ENCODE measurements around the gene STC2. TPM values are rescaled to one million over a fixed set of nuclear protein-coding genes. Genes with fewer than 3 reads are reported as not detected.

STC2 gene
- total and polyA plus RNA-seq, 2 of the 8 experiments (the other 6 are each of a cell fraction or from before 2014, with no cell fraction given) = 26.4 to 53.1 TPM

DNA sequence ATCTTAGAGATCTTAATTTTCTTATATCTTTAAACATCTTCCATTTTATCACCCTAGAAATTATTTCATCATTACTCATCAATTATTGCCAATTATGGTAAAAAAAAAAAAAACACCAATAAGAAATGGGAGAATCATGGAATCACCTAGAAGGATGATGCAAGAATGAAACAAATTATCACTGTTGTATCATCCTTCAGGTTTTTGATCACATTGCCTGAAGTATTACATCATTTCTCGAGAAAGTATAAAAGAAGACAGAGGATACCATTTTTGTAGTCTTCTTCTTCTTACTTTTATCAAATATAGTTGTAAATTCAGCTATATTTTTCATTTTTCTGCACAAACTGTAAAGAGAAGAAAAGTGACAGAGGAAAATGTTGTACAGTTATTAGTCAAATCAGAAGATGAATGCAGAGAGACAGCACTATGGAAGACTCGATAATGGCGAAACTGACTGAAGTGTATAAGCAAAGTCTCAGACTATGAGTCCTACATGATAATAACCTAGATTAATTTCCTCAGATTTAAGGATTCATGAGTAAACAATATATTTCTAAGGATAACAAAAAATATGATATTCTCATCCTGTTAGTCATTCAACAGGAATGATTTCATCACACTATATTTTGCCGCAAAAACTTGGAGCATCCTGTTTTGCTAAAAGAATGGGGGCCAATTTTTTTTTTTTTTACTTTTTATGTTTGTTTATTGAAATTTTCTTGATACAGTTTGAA, 5.9 kb upstream of the STC2 start:
- Histone ChIP-seq H3K27me3 (replicated peaks in 1 of 4; ENCODE audit: control insufficient read depth in 3 of 4, extremely low read depth in 1 of 4, insufficient read depth in 3 of 4, low read length in 3 of 4) (peaks cover 0 to 9% (median 7%) of the 10 kb centered on the region in 4 experiments; a peak in 5 of 7 replicates), H2BK5ac (ENCODE audit: low read depth, low read length) (no peak overlapping the region), H3K4me2 (ENCODE audit: insufficient read depth in 1 of 2, low read depth in 2 of 2, low read length in 2 of 2) (no peak overlapping the region), H3K27ac (ENCODE audit: low read depth, low read length) (no peak overlapping the region), H3K79me1 (ENCODE audit: low read depth, low read length) (no peaks in the 10 kb centered on the region), H3K14ac (ENCODE audit: insufficient read length) (no peak overlapping the region), H2AK5ac (ENCODE audit: low read depth, low read length) (no peak overlapping the region), H3K36me3 (ENCODE audit: control insufficient read depth in 2 of 4, insufficient read depth in 4 of 4, low read length in 3 of 4) (no peaks in the 10 kb centered on the region), H2BK20ac (ENCODE audit: low read length) (no peak overlapping the region), H3K4me1 (replicated peaks in 1 of 4; ENCODE audit: control insufficient read depth in 3 of 4, insufficient read depth in 4 of 4, low read length in 3 of 4) (peaks cover 7 to 13% (median 9%) of the 10 kb centered on the region in 4 experiments), H3K4ac (replicated peaks; ENCODE audit: insufficient read length, low read depth, low read length) (no peak overlapping the region), H3K4me3 (ENCODE audit: extremely low read depth in 1 of 4, insufficient read depth in 2 of 4, low read depth in 3 of 4, low read length in 4 of 4) (no peak overlapping the region), H4K91ac (replicated peaks; ENCODE audit: insufficient read length, low read length) (no peak overlapping the region), H4K20me1 (replicated peaks in 1 of 2; ENCODE audit: control insufficient read depth in 1 of 2, insufficient read depth in 2 of 2, low read length in 2 of 2) (no peaks in the 10 kb centered on the region), H3K18ac (ENCODE audit: extremely low read depth, low read length) (no peak overlapping the region), H3K9me3 (ENCODE audit: insufficient read depth in 2 of 2, low read depth in 1 of 2, low read length in 1 of 2) (no peaks in the 10 kb centered on the region), H2BK15ac (ENCODE audit: low read length) (no peak overlapping the region), H3K56ac (replicated peaks; ENCODE audit: insufficient read length, low read depth, low read length) (no peak overlapping the region), H3K9ac (replicated peaks in 1 of 4; ENCODE audit: extremely low read depth in 1 of 4, low read depth in 3 of 4, low read length in 3 of 4) (no peak overlapping the region), H3K79me2 (ENCODE audit: control insufficient read depth in 1 of 2, insufficient read depth in 2 of 2, low read length in 2 of 2) (no peaks in the 10 kb centered on the region), H3K23me2 (ENCODE audit: low read depth, low read length) (peaks cover 3% of the 10 kb centered on the region; the same call in 1 of the 2 replicates), H4K8ac (ENCODE audit: extremely low read depth, insufficient read depth, low read length) (no peak overlapping the region), H2AFZ (ENCODE audit: low read length) (no peak overlapping the region), H4K5ac (ENCODE audit: insufficient read length, low read depth, low read length) (no peak overlapping the region), H3K23ac (ENCODE audit: insufficient read length) (no peak overlapping the region), H2BK12ac (ENCODE audit: low read depth, low read length) (no peak overlapping the region), H2BK120ac (replicated peaks; ENCODE audit: low read depth, low read length) (no peak overlapping the region)
- no peak for DNase-seq (ENCODE audit: low read depth in 1 of 2, low spot score in 2 of 2)
- POLR2A ChIA-PET (ENCODE audit: partially characterized antibody) = interaction anchor here (1.0 to 1.5 kb wide), 2 partner anchors 19 to 30 kb away, joined by 3 to 6 read pairs; no protein-coding TSS in a partner anchor
- no peak for FAIRE-seq
- 82% methylated on average over 4 of the region's 4 CpGs; no CpG with 5 or more reads in 1 of the 2 experiments for WGBS, 2 experiments (ENCODE audit: extremely low coverage in 1 of 2, insufficient coverage in 1 of 2, insufficient read length in 1 of 2, insufficient replicate concordance in 2 of 2, low coverage in 1 of 2, low lambda C conversion rate in 2 of 2, missing lambda C conversion rate in 1 of 2)
- CTCF ChIA-PET (ENCODE audit: partially characterized antibody) = interaction anchor here (1.6 kb wide), 1 partner anchor 40 kb away, joined by 9 read pairs; no protein-coding TSS in a partner anchor
- TF ChIP-seq SRF (IDR thresholded peaks at IDR 0.05; ENCODE audit: low read depth, low read length) (no peak), RAD21 (IDR thresholded peaks at IDR 0.05 in 1 of 2, conservative IDR thresholded peaks at IDR 0.05 in 1 of 2; ENCODE audit: low read depth in 2 of 2, low read length in 2 of 2) (no peak), ASH2L (IDR thresholded peaks at IDR 0.05; ENCODE audit: low read length) (no peak), SIN3A (conservative IDR thresholded peaks at IDR 0.05 in 1 of 2, IDR thresholded peaks at IDR 0.05 in 1 of 2; ENCODE audit: low read depth in 1 of 2, low read length in 2 of 2) (no peak), JUND (IDR thresholded peaks at IDR 0.05; ENCODE audit: low read length) (no peak), CHD1 (IDR thresholded peaks at IDR 0.05; ENCODE audit: low read depth, low read length) (no peak), SP1 (IDR thresholded peaks at IDR 0.05; ENCODE audit: low read depth, low read length) (no peak), EZH2 (IDR thresholded peaks at IDR 0.05; ENCODE audit: low read depth, low read length, severe bottlenecking) (no peak), BCL11A (IDR thresholded peaks at IDR 0.05; ENCODE audit: low read depth in 2 of 2, low read length in 2 of 2) (no peak), JUN (IDR thresholded peaks at IDR 0.05; ENCODE audit: low read depth, low read length) (no peak), KDM4A (IDR thresholded peaks at IDR 0.05; ENCODE audit: low read depth, low read length, severe bottlenecking) (no peak)
- TF ChIP-seq, protein P1, sequence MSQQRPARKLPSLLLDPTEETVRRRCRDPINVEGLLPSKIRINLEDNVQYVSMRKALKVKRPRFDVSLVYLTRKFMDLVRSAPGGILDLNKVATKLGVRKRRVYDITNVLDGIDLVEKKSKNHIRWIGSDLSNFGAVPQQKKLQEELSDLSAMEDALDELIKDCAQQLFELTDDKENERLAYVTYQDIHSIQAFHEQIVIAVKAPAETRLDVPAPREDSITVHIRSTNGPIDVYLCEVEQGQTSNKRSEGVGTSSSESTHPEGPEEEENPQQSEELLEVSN (IDR thresholded peaks at IDR 0.05) = no peak
